HG03378 (cell line): ENCODE results near the gene C1orf105.
"Not testable (repeated sequence)": the region's sequence is repeated elsewhere in the genome, so short reads cannot be mapped to it uniquely, and the experiment has no call there.

Experiments
- ATAC-seq: cut with Tn5 transposase; IDR thresholded peaks from one replicate; pipeline ENCODE4 v1.9.1; 2021; ENCODE audit warnings: mild to moderate bottlenecking, moderate library complexity; ENCODE audit not compliant: unreplicated experiment

C1orf105 gene

DNA sequence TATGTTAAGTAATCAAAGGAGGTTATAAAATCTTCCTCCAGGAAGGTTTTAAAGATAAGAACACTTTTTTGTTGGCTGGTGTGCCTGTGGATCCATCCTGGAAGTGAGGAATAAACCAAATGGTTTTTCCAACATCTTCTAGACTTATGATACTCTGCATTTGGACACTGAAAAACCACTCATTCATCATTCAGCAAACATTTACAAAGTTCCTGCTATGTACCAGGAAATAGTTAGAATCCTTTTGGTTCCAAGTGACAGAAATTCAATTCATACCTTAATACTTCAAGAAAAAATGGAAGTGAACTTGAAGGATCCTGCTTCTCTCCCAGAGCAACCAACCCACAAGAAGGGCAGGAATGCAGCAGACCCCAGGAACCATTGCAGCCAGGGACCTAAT is 63.0 kb downstream of the C1orf105 start:
- ATAC-seq = no peak

DNA sequence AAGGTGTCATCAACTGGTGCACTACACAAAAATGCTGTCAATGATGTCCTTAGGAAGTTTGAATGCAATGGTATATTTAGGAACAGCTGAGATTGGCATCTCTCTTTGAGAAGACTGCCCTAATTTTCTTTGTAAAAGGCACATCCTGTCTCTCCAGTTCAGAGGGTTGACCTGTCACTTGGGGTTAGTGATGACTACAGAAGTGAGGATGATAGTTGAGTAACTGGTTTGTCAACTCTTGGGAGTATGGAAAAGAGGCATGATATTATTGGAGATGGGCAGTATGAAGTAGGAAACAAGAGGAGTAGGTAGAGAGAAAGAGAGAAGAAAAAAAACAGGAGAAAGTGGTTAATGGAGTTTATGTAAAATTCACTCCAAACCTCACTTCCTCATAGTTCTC is 63.8 kb downstream of the C1orf105 start:
- no peak for ATAC-seq

DNA sequence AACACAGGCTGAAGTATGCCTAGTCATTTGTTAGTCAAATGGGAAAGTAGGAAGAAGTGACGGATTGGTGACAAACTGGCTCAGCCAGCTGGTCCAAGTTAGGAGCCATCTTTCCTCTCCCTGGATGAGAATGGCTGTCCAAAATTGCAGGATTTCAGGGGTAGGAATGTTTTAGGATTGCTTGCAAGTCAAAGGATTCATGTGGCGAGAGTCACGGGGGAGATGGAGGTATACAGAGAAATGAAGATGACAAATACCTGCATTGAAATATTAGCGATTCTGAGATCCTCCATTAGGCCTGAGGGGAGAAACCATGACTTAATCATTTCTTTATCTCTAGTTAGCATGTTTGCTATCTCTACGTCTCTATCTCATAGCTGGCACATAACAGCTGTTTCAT is 65.1 kb downstream of the C1orf105 start:
- ATAC-seq = no peak

DNA sequence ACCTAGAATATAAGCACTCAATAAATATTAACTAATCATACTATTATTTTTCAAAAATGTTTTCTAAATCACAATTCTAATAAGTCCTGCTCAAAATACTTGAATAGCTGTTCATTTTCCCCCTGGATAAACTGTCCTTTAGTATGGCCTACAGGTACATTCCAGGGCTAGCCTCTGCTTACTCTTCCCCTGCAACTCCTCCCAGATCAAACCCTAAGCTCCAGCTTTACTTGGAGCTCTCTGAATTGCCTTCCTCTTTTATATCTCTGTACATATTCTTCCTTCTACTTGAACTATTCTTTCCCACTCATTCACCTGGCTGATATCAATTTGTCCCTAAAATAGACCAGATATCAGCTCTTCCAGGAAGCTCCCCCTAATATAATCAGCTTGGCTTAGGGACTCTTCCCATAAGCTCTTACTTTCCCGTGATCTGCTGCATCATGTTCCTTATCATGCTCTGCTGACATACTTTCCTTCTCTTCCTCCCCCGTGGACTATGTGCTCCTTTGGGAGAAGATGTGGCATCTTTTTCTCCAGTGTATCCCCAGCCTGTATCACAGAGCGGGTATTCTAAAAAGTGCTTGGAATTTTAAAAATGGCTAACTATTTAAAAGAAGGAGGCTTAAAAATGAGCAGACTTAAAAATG is 66.4 kb downstream of the C1orf105 start:
- no peak for ATAC-seq

DNA sequence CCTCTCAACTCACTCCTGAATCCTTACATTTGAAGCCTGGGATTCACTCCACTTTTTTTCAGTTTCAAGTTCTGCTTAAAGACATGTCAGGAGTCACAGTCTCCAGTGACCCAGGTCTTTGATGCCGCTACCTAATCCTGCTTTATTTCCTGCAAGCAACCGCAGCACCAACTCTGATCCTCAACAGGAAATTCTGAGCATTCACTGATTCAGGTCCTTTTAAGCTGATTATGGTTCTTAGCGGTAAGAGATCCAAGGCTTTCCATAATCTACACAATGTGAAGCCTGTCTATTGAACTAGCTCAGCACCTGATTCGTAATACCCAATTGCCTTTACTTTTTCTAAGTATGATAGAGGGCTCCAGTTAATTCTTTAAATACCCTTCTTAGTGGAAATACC is 67.1 kb downstream of the C1orf105 start:
- ATAC-seq = no peak

DNA sequence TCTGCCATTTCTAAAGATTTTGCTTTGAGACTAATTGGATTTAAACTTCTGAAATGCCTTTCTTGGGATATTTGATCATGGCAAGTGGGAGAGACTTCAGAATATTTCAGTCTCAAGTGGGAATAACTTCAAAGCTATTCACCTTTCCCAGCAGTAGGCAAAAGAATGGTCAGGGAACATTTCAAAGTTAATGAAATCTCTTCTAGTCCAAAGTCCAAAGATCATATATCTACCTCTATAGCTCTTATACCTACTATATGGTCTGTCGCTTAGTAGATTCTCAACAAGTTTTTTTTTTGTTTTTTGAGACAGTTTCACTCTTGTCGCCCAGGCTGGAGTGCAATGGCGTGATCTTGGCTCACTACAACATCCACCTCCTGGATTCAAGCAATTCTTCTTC is 67.9 kb downstream of the C1orf105 start:
- ATAC-seq = no peak

DNA sequence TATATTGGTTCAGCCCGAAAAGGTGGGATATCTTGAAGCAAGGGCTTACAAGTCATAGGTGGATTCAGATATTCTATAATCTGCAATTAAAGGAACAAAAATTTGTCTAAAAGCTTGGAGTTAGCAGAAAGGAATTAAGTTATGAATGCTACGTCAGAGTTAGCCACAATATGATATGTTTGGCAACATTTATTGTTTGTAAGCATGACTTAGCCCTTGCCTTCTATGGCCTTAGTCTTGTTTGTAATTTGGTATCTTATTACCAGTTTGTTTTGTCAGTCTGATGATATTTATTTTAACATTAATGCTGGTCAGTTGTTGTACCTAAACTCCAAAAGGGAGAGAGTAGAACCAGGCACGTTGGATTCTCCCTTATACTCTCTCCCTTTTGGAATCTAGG is 69.4 kb downstream of the C1orf105 start:
- ATAC-seq = no peak

DNA sequence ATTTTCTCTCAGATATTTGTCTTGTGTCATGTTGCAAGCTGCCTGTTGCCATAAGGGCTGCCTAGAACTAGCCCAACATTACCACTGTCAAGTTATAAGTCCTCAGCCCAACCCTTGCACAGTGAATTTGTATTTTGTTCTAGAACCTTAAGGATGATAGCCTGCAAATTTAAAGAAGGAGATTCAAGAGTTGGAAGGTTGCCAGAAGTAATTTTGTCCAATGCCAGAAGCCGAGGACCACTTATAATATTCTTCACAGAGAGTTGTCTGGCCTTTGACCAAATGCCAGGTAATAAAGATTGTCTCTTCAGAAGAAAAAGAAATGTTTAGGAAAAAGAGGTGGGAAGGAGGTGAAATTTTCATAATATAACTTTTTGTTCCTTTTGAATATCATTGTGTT is 71.9 kb downstream of the C1orf105 start:
- no peak for ATAC-seq

DNA sequence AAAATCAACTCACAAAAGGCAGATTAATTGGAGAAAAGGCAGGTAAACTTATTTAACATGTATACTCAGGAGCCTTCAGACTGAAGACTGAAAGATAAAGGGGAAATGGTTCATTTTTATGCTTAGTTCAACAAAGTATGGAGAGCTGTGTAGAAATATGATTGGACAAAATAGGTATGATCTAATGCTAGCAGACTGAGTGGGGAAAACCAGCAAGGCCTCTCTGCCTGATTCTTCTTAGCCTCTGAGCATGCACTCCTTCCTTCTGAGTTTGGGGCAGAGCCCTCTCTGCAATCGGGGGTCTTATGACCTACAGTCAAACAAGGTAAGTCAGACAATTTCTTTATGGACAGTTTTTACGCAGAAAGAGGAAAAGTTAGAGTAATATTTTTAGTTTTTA is 73.7 kb downstream of the C1orf105 start:
- no peak for ATAC-seq

DNA sequence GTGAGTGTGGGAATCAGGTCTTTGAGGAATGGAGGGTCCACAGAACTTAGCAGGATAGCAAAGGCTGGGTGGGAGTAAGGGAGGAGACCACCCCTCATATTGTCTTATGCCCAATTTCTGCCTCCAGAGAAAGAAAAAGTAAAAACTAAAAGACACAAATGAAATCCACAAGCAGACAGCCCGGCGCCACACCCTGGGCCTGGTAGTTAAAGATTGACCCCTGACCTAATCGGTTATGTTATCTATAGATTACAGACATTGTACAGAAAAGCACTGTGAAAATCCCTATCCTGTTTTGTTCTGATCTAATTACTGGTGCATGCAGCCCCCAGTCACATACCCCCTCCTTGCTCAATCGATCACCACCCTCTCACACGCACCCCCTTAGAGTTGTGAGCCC is 75.6 kb downstream of the C1orf105 start:
- ATAC-seq = not testable (repeated sequence)

DNA sequence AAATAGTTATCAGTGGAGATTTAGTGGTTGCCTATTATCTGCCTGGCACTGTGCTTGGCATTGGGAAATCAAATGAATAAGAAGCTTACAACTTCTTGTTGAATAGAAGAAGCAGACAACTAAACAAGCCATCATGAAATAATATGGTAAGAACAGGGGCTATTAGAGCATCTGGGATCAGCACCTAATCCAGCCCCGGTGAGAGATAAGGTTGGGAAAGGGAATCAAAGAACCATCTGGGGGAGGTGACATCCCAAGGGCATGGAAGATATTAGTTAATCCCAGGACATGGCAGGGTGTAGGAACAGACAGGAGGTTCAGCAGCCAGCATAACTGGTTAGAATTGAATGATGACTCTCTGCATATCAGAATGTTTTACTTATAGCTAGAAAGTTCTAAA is 76.2 kb downstream of the C1orf105 start:
- no peak for ATAC-seq

DNA sequence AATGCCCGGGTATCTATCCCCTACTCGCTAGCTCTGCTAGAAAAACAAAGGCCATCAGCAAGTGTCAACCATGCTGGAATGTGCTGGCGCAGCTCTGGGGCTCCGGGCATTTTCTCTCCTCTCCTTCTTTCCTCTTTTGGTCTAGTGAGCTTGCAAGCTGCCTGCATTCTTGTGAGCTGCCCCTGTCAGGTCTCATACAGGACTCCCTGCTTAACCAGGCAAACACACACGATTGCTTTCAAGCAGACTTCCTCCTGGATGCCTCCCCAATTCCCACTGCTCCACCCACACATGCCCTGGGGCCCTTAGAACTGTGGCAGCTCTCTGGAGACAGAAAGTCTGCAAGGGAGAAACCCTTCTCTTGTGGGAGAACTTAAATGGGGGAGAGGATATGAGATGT is 76.7 kb downstream of the C1orf105 start:
- ATAC-seq = no peak

DNA sequence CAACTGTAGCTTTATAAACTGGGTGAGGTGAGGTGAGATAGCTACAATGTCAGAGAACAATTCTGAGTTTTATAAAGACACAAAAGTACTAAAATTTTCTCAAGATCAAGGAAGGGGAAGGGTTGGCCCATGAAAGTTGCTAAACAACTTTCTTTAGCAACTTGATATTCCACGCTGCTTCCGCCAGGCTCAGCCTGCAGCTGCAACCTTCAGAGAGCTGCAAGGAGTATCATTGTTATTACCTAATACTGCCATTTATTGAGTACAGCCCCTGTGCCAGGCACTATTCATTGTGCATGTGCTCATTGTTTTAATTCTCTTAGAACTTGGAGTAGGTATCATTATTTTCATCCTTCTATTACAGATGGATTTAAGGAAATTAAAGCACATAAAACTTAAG is 78.4 kb downstream of the C1orf105 start:
- no peak for ATAC-seq

DNA sequence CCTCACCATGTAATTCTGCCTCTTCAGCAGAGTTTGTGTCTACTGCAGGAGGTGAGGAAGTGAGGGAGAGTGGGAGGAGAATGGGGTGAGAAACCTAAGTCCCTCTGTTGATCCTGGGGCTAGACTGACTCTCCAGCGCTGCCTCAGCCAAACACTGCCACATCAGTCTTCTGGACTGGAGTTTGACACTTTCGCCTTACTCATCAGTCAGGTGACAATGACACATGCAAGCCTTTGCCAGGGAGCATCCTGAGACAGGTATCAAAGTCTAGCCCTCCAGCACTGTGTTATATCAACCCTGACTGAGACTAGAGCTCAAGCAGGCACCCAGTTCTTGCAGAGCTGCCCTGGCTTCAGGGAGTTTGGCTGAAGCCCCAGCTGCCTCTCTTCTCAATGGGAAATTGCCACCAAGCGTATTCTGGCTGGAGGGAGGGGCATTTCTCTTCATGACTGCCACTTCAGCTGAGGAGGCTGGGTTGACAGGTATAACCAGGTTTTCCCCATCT is 79.2 kb downstream of the C1orf105 start:
- ATAC-seq = no peak

DNA sequence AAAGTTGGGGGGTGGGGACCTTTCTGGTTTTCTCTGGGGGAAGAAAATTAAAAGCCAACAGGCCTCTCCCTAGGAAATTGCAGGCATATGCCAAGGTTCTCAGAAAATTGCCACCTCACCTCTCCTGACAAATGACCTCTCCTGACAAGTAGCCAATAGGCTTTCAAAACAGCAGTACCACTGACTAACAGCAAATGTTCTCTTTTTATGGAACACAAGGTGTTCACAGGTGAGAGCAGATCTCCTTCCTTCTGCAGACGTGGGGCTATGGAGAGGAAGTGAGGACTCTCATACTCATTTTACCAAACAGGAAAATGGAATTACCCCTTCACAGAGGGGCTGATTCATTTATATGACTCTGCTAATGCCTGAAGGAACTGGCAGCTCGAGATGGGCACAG is 79.7 kb downstream of the C1orf105 start:
- no peak for ATAC-seq

DNA sequence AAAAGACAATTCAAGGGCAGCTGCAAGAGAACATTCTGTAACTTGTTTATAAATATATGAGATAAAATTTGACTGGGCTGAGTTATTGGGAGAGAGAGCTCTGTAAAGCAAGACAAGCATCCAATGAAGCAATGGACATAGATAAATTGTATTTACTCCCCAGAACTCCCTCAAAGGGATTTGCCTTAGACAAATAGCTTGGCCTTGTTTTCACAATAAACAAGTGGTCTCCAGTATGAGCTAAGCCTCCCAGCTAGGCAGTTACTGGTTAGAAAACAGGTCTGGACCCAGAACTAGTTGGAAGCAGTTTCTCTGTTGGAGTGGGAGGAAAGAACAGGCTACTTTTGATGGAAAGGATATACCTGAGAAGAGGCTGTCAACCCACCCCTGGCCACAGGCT is 87.3 kb downstream of the C1orf105 start:
- no peak for ATAC-seq

DNA sequence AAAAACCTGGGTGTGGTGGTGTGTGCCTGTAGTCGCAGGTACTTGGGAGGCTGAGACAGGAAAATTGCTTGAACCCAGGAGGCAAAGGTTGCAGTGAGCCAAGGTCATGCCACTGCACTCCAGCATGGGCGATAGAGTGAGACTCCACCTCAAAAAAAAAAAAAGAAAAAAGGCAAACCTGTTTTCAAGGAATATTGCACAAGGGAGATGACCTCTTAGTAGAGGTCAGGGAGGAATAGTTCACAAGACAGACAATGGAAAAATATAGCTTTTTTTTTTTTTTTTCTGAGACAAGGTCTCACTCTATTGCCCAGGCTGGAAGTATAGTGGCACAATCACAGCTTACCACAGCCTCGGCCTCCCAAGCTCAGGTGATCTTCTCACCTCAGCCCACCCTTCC is 90.0 kb downstream of the C1orf105 start:
- no peak for ATAC-seq

DNA sequence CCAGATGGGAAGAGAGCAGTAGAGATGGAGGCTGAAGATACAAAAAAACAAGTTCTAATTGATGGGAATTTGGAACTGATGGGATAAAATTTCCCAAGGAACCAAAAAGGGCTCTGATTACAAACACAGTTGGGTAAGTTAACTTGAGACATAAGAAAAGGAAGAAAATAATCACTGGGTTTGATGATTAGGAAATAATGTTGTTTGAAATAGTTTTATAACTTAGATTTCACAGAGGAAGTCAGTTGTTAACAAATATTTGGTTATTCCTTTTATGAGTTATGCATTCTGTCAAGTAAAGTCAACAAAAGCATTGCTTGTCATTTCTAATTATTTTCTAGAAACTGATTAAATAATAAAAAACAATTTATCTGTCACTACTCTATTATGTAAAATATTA is 92.1 kb downstream of the C1orf105 start:
- no peak for ATAC-seq

DNA sequence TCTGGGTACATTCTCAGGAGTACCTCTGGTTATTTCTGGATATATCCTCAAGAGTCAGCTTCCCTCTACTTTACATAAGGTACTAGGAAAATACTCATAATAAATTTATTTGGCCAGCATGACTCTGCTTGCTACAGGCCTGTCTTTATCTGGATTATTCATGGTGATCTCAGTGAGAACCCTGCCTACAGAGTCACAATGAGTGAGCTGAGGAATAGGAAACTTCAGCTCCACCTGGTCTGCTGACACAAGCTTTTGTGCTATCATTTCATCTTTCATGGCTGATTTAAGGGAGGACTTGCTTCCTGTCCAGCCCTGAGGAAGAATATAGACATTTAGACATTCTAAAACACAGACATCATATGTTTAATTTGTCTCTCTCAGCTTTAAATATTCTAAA is 93.0 kb downstream of the C1orf105 start:
- no peak for ATAC-seq

DNA sequence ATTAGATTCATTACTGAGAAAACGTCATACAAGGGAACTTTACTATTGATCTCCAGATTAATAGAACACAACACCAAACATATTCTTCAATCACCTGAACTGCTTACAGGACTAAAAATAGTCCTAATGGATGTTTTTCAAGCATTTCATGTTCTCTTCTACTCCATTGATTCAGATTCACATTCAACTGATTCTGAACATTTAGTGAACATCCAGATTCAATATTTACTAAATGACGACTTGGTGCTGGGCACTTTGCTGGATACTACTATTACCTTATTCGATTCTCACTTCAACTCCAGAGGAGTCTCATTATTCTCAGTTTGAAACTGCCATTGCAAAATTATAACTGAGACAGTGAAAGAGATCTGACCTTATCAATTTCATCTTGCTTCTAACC is 93.6 kb downstream of the C1orf105 start:
- ATAC-seq = no peak

DNA sequence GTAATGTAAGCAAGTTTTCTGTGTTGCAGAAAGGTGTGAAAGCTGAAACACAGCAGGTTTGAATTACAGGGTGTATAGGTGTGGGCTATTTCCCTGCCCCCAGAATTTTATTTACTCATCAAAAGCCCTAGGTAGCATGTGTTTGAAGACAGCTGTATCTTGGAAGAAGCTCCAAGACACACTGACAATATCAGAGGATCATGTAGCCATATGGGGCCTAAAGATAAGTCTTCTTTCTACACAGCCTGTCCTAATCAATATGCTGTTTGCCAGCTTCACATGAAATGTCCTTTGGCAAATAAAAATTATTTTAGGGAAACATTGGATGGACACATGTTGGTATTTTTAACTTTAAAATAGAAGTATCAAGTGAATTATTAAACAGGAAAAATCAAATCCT is 95.0 kb downstream of the C1orf105 start:
- ATAC-seq = no peak

DNA sequence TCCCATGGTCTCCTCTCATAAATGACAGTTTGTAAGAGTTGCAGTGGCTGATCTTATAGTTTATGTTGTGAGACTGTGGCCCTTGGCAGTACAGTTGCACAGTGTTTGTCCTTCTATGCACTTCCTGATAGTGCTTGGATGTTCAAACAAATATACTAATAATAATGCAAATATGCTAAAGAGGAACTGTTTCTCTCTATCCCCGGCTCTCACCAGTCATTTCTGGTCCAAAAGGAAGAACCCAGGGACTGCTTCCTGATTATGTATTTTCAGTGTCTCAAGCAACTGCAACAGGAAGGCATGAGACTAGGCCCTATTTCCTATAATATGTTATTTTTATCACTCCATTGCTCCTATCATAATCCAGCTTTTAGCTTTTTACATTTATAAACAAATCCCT is 95.4 kb downstream of the C1orf105 start:
- ATAC-seq = no peak

DNA sequence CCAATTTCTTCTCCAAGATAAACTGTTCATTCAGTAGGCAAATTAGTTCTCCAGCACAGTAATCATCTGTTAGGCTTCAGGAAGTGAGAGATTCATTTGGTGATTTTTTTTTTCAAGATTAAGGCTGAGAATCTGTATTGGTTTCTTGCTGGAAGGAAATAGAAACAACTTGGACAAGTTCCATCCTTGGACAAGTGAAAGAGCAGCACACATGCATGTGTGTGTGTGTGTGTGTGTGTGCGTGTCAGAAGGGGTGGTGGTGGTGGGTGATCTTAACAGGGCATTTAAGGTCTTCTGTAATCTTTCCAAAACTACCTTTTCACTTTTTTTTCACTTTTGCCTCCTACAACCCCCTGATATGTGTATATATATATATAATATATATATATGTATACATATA is 96.6 kb downstream of the C1orf105 start:
- ATAC-seq = no peak
